Jurkat, Clone E6-1 (cell line): ENCODE measurements around the gene DLL1.

Experiments
- DNase-seq: peaks from one replicate; pipeline ENCODE4 v3.0.0-alpha.2; 2011; ENCODE audit warnings: low read depth, low spot score
- H3K4me3 ChIP-seq: 2 replicates; pipeline ENCODE4 v1.5.1; 2011; ENCODE audit warnings: mild to moderate bottlenecking, low read length, control low read depth, moderate library complexity

DLL1 gene

GRCh38 chr6:170296746-170297575 is 6.1 kb upstream of the DLL1 start:
- no peak overlapping the region for H3K4me3 ChIP-seq
- DNase-seq, result no peak

GRCh38 chr6:170296423-170296745 is 5.5 kb upstream of the DLL1 start:
- no peak for DNase-seq
- H3K4me3 ChIP-seq, result no peak overlapping the region

GRCh38 chr6:170295510-170296422 is 4.9 kb upstream of the DLL1 start:
- peak overlapping the region; percentile 45 for H3K4me3 ChIP-seq
- DNase-seq, result no peak

GRCh38 chr6:170294813-170295509 is 4.1 kb upstream of the DLL1 start:
- no peak for DNase-seq
- H3K4me3 ChIP-seq, result peak overlapping the region; percentile 45

GRCh38 chr6:170294298-170294730 is 3.4 kb upstream of the DLL1 start:
- no peak overlapping the region for H3K4me3 ChIP-seq
- no peak for DNase-seq

- DNase-seq, result no peak
- no peak overlapping the region for H3K4me3 ChIP-seq
These were observed 2.7 kb upstream of the DLL1 start for GRCh38 chr6:170293341-170294231.

- no peak for DNase-seq
- no peak overlapping the region for H3K4me3 ChIP-seq
These were observed 1.7 kb upstream of the DLL1 start for GRCh38 chr6:170292407-170293158.

GRCh38 chr6:170292111-170292406 is 1.2 kb upstream of the DLL1 start:
- no peak overlapping the region for H3K4me3 ChIP-seq
- no peak for DNase-seq

GRCh38 chr6:170291271-170292110 is 613 bp upstream of the DLL1 start:
- H3K4me3 ChIP-seq, result no peak overlapping the region
- DNase-seq, result no peak

- H3K4me3 ChIP-seq, result peak overlapping the region; percentile 44
These were observed 955 bp downstream of the DLL1 start for GRCh38 chr6:170289951-170290295.

GRCh38 chr6:170289180-170289931 is 1.5 kb downstream of the DLL1 start:
- DNase-seq, result no peak
- peak overlapping the region; percentile 18 for H3K4me3 ChIP-seq

More at GRCh38 chr6:170289951-170290295, 955 bp downstream of the DLL1 start:
- no peak for DNase-seq

GRCh38 chr6:170288852-170289179 is 2.1 kb downstream of the DLL1 start:
- peak overlapping the region; percentile 18 for H3K4me3 ChIP-seq
- no peak for DNase-seq

- DNase-seq, result no peak
- H3K4me3 ChIP-seq, result no peak overlapping the region
These were observed 2.7 kb downstream of the DLL1 start for GRCh38 chr6:170288091-170288631.

- no peak overlapping the region for H3K4me3 ChIP-seq
- no peak for DNase-seq
These were observed 3.5 kb downstream of the DLL1 start for GRCh38 chr6:170287371-170287876.

- no peak overlapping the region for H3K4me3 ChIP-seq
- no peak for DNase-seq
These were observed 4.0 kb downstream of the DLL1 start for GRCh38 chr6:170286934-170287265.

GRCh38 chr6:170286246-170286933 is 4.5 kb downstream of the DLL1 start:
- no peak for DNase-seq
- H3K4me3 ChIP-seq, result no peak overlapping the region
